H1 (cell line): ENCODE results near the gene DPF1. TPM values are rescaled to one million over a fixed set of nuclear protein-coding genes. Genes with fewer than 3 reads are reported as not detected.

Experiments
- CTCF ChIA-PET: fragments of 300-600 bp; sonication (Branson Sonifier 250); formaldehyde crosslinking; loops from one replicate; lab custom pipeline; 2021; ENCODE audit not compliant: partially characterized antibody; lab: Charles Lee
- POLR2A ChIA-PET: fragments of 300-600 bp; sonication (Branson Sonifier 250); formaldehyde crosslinking; loops from one replicate; lab custom pipeline; 2021; ENCODE audit warnings: inconsistent platforms; ENCODE audit not compliant: partially characterized antibody; lab: Charles Lee
- DNase-seq, 2 experiments: peaks; one replicate each; pipeline versions ENCODE4 v3.0.0 to v3.0.0-alpha.2; 2010 to 2022; ENCODE audit warnings: low spot score in 2 of 2, low read depth in 1 of 2, mixed read lengths in 1 of 2
- FAIRE-seq: peaks from 2 replicates; lab custom pipeline; 2011; peaks lifted over from hg19 to GRCh38; lab: Jason Lieb, UNC
- H2AFZ ChIP-seq: 2 replicates; pipeline ENCODE4 v1.8.1; 2012; ENCODE audit warnings: low read length, inconsistent platforms
- H2AK5ac ChIP-seq: 2 replicates; pipeline ENCODE4 v1.6.1; 2013; ENCODE audit warnings: low read depth, low read length
- H2BK120ac ChIP-seq: replicated peaks from 2 replicates; pipeline ENCODE3; 2013; ENCODE audit warnings: low read depth, low read length, inconsistent platforms
- H2BK12ac ChIP-seq: 2 replicates; pipeline ENCODE4 v1.6.1; 2013; ENCODE audit warnings: low read depth, low read length
- H2BK15ac ChIP-seq: 2 replicates; pipeline ENCODE4 v1.6.1; 2013; ENCODE audit warnings: low read length
- H2BK20ac ChIP-seq: 2 replicates; pipeline ENCODE4 v1.6.1; 2013; ENCODE audit warnings: low read length
- H2BK5ac ChIP-seq: 2 replicates; pipeline ENCODE4 v1.6.1; 2013; ENCODE audit warnings: low read depth, low read length
- H3K14ac ChIP-seq: 2 replicates; pipeline ENCODE4 v1.6.1; 2013; ENCODE audit warnings: inconsistent platforms; ENCODE audit not compliant: insufficient read length
- H3K18ac ChIP-seq: 2 replicates; pipeline ENCODE4 v1.6.1; 2013; ENCODE audit warnings: low read length; ENCODE audit errors: extremely low read depth
- H3K23ac ChIP-seq: 2 replicates; pipeline ENCODE4 v1.6.1; 2013; ENCODE audit warnings: inconsistent platforms; ENCODE audit not compliant: insufficient read length
- H3K23me2 ChIP-seq: 2 replicates; pipeline ENCODE4 v1.6.1; 2013; ENCODE audit warnings: low read depth, low read length
- H3K27ac ChIP-seq: 2 replicates; pipeline ENCODE4 v1.6.1; 2011; ENCODE audit warnings: low read depth, low read length, inconsistent platforms
- H3K27me3 ChIP-seq, 4 experiments: replicated peaks in 1 of 4; 1 replicate in 1 of 4; 2 replicates in 3 of 4; pipeline versions ENCODE4 v1.6.1 to v1.8.1; 2011 to 2013; ENCODE audit warnings: low read length in 3 of 4, mild to moderate bottlenecking in 3 of 4, inconsistent platforms in 2 of 4, mixed read lengths in 2 of 4, moderate library complexity in 1 of 4; ENCODE audit not compliant: control insufficient read depth in 3 of 4, insufficient read depth in 3 of 4; ENCODE audit errors: extremely low read depth in 1 of 4
- H3K36me3 ChIP-seq, 4 experiments: 2 replicates each; pipeline versions ENCODE4 v1.6.1 to v1.8.1; 2011 to 2013; ENCODE audit warnings: mild to moderate bottlenecking in 4 of 4, low read length in 3 of 4, moderate library complexity in 2 of 4, control low read depth in 1 of 4, inconsistent platforms in 1 of 4; ENCODE audit not compliant: insufficient read depth in 4 of 4, control insufficient read depth in 2 of 4
- H3K4ac ChIP-seq: replicated peaks from 2 replicates; pipeline ENCODE3; 2013; ENCODE audit warnings: low read length, low read depth, mixed read lengths, inconsistent platforms; ENCODE audit not compliant: insufficient read length
- H3K4me1 ChIP-seq, 4 experiments: replicated peaks in 1 of 4; 1 replicate in 1 of 4; 2 replicates in 3 of 4; pipeline versions ENCODE4 v1.6.1 to v1.8.1; 2011 to 2013; ENCODE audit warnings: low read length in 3 of 4, inconsistent platforms in 2 of 4, mixed read lengths in 1 of 4; ENCODE audit not compliant: insufficient read depth in 4 of 4, control insufficient read depth in 3 of 4
- H3K4me2 ChIP-seq, 2 experiments: 2 replicates each; pipeline versions ENCODE4 v1.6.1 to v1.8.1; 2011 to 2013; ENCODE audit warnings: low read depth in 2 of 2, low read length in 2 of 2, control low read depth in 1 of 2, inconsistent platforms in 1 of 2, mild to moderate bottlenecking in 1 of 2; ENCODE audit not compliant: insufficient read depth in 1 of 2
- H3K4me3 ChIP-seq, 4 experiments: fragments of 200-600, 300-600 bp in 1 of 4; sonication (generic), shearing (Covaris generic), sonication (Bioruptor Twin) in 1 of 4; 2 replicates each; pipeline versions ENCODE4 v1.5.1 to v1.8.1; 2011 to 2016; ENCODE audit warnings: low read length in 4 of 4, low read depth in 3 of 4, control low read depth in 2 of 4, inconsistent platforms in 2 of 4, mild to moderate bottlenecking in 2 of 4, mixed read lengths in 1 of 4, moderate library complexity in 1 of 4; ENCODE audit not compliant: insufficient read depth in 2 of 4; ENCODE audit errors: extremely low read depth in 1 of 4
- H3K56ac ChIP-seq: replicated peaks from 2 replicates; pipeline ENCODE3; 2013; ENCODE audit warnings: low read depth, mild to moderate bottlenecking, mixed read lengths, low read length, inconsistent platforms; ENCODE audit not compliant: insufficient read length
- H3K79me1 ChIP-seq: 2 replicates; pipeline ENCODE4 v1.6.1; 2013; ENCODE audit warnings: low read depth, low read length, control low read depth
- H3K79me2 ChIP-seq, 2 experiments: 2 replicates each; pipeline versions ENCODE4 v1.6.1 to v1.8.1; 2012 to 2013; ENCODE audit warnings: low read length in 2 of 2, mild to moderate bottlenecking in 2 of 2, inconsistent platforms in 1 of 2; ENCODE audit not compliant: insufficient read depth in 2 of 2, control insufficient read depth in 1 of 2
- H3K9ac ChIP-seq, 4 experiments: replicated peaks in 1 of 4; 1 replicate in 1 of 4; 2 replicates in 3 of 4; pipeline versions ENCODE4 v1.6.1 to v1.8.1; 2011 to 2013; ENCODE audit warnings: low read depth in 3 of 4, low read length in 3 of 4, control low read depth in 2 of 4, mild to moderate bottlenecking in 2 of 4, moderate library complexity in 2 of 4, inconsistent platforms in 1 of 4; ENCODE audit errors: extremely low read depth in 1 of 4
- H3K9me3 ChIP-seq, 2 experiments: 2 replicates each; pipeline versions ENCODE4 v1.6.1 to v1.8.1; 2012 to 2013; ENCODE audit warnings: mild to moderate bottlenecking in 2 of 2, moderate library complexity in 2 of 2, control low read depth in 1 of 2, inconsistent platforms in 1 of 2, low read depth in 1 of 2, low read length in 1 of 2, mixed read lengths in 1 of 2; ENCODE audit not compliant: insufficient read depth in 2 of 2
- H4K20me1 ChIP-seq, 2 experiments: replicated peaks in 1 of 2; 2 replicates each; pipeline versions ENCODE3 to v1.8.1; 2011 to 2013; ENCODE audit warnings: inconsistent platforms in 2 of 2, low read length in 2 of 2, mild to moderate bottlenecking in 1 of 2; ENCODE audit not compliant: insufficient read depth in 2 of 2, control insufficient read depth in 1 of 2
- H4K5ac ChIP-seq: 2 replicates; pipeline ENCODE4 v1.6.1; 2013; ENCODE audit warnings: low read length, low read depth, mixed read lengths, inconsistent platforms; ENCODE audit not compliant: insufficient read length
- H4K8ac ChIP-seq: 2 replicates; pipeline ENCODE4 v1.8.0; 2013; ENCODE audit warnings: mild to moderate bottlenecking, moderate library complexity, low read length, inconsistent platforms; ENCODE audit not compliant: insufficient read depth; ENCODE audit errors: extremely low read depth
- H4K91ac ChIP-seq: replicated peaks from 2 replicates; pipeline ENCODE3; 2013; ENCODE audit warnings: low read length, mixed read lengths, inconsistent platforms; ENCODE audit not compliant: insufficient read length
- SIRT6 ChIP-seq: IDR thresholded peaks from one replicate; pipeline ENCODE4 v1.7.1; 2012; ENCODE audit warnings: low read length, inconsistent platforms
- WGBS, 2 experiments: shearing (Covaris generic) in 1 of 2; methylation state at CpG; one replicate each; pipeline versions ENCODE4 v1.1.6 to v1.1.7; 2013 to 2015; ENCODE audit warnings: low lambda C conversion rate in 2 of 2, mixed read lengths in 2 of 2, inconsistent platforms in 1 of 2, low coverage in 1 of 2, missing lambda C conversion rate in 1 of 2; ENCODE audit not compliant: insufficient replicate concordance in 2 of 2, insufficient coverage in 1 of 2, insufficient read length in 1 of 2; ENCODE audit errors: extremely low coverage in 1 of 2, missing lambda C conversion rate in 1 of 2; 5-methylcytosine and 5-hydroxymethylcytosine counted together
- polyA plus RNA-seq, 7 experiments: library from polyadenylated mRNA; depleted of rRNA in 3 of 7; stranded (reverse) in 5 of 7; unstranded in 2 of 7; fragments of >200 nt in 5 of 7; fragments of 200-250 nt in 2 of 7; gene quantifications; 1 replicate in 5 of 7; 2 replicates in 1 of 7; 4 replicates in 1 of 7; pipeline versions ENCODE4 v1.2.1 to v1.2.3, GENCODE V29; 2011 to 2013; ENCODE audit warnings: missing spikeins in 2 of 7, mixed read lengths in 2 of 7
- total RNA-seq: library from RNA; stranded (reverse); fragmentation: NEBNext Ultra II Directional; extraction: Animal tissue kit (Norgen Biotek cat#: 25700); gene quantifications from 2 replicates; pipeline ENCODE4 v1.2.1, GENCODE V29; 2021

DPF1 gene
- total and polyA plus RNA-seq, 2 of the 8 experiments (the other 6 are each of a cell fraction or from before 2014, with no cell fraction given), result 12.9 to 15.6 TPM

DNA sequence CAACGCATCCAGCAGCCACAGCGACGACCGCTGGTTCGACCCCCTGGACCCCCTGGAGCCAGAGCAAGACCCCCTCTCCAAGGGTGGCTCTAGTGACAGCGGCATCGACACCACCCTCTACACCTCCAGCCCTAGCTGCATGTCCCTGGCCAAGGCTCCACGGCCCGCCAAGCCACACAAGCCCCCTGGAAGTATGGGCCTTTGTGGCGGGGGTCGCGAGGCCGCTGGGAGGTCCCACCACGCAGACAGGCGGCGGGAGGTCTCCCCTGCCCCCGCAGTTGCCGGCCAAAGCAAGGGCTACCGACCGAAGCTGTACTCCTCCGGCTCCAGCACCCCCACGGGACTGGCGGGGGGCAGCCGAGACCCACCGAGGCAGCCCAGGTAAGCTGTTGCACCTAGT is 59.5 kb downstream of the DPF1 start:
- Histone ChIP-seq H3K27ac (no peak overlapping the region), H3K23ac (no peak overlapping the region), H3K9ac (no peak overlapping the region), H4K91ac (no peak overlapping the region), H3K4me2 (no peak overlapping the region), H3K4me1 (peaks cover 2 to 8% (median 3%) of the 10 kb centered on the region in 4 experiments; a peak in 6 of 7 replicates), H2BK15ac (no peak overlapping the region), H4K20me1 (no peaks in the 10 kb centered on the region), H2BK120ac (no peak overlapping the region), H3K79me1 (no peaks in the 10 kb centered on the region), H3K4ac (no peak overlapping the region), H3K23me2 (no peaks in the 10 kb centered on the region; the same call in 1 of the 2 replicates), H3K4me3 (no peak overlapping the region), H4K5ac (no peak overlapping the region), H4K8ac (no peak overlapping the region; the same call in 1 of the 2 replicates), H3K36me3 (peaks cover 9 to 25% (median 18%) of the 10 kb centered on the region in 4 experiments; a peak in 6 of 8 replicates), H2AFZ (no peak overlapping the region), H3K18ac (no peak overlapping the region), H2BK12ac (no peak overlapping the region), H3K14ac (no peak overlapping the region), H3K56ac (no peak overlapping the region), H3K9me3 (peaks cover 9 to 11% of the 10 kb centered on the region in 2 experiments; a peak in 3 of 4 replicates), H3K27me3 (no peaks in the 10 kb centered on the region), H2BK5ac (no peak overlapping the region), H2BK20ac (no peak overlapping the region), H2AK5ac (no peak overlapping the region), H3K79me2 (no peaks in the 10 kb centered on the region)
- 91% methylated on average over 25 of the region's 25 CpGs; no CpG with 5 or more reads in 1 of the 2 experiments for WGBS, 2 experiments
- DNase-seq (no peak), FAIRE-seq (no peak)
- ChIA-PET POLR2A (no interaction called here), CTCF (interaction anchor here (0.6 to 2.3 kb wide), 2 partner anchors 13 to 22 kb away, joined by 3 to 7 read pairs; no protein-coding TSS in a partner anchor)
- no peak for TF ChIP-seq SIRT6
